NCI-H82 (cell line): Measurements from ENCODE around the gene PRC1.

Experiments used
- DNase-seq: peaks from one replicate; lab custom pipeline; 2025; lab: John Stamatoyannopoulos, UW

The PRC1 gene

DNA sequence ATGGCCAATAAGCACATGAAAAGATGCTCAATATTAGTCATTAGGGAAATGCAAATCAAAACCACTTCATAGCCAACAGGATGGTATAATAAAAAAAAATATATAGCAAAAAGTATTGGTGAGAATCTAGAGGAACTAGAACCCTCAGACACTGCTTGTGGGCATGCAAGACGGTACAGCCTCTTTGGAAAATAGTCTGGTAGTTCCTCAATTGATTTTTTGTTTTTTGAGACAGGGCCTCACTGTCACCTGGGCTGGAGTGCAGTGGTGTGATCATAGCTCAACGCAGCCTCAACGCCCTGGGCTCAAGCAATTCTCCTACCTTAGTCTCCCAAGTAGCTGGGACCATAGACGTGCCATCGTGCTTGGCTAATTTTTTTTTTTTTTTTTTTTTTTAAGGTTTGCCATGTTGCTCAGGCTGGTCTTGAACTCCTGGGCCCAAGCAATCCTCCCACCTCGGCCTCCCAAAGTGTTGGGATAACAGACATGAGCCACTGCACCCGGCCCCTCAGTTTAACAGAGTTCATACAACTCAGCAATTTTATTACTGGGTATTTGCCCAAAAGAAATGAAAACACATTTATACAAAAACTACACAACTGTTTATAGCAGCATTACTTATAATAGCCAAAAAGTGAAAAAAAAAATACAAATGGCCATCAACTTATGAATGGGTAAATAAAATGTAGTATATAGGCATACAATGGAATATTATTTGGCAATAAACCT lies 5.1 kb downstream of the PRC1 start:
- no peak for DNase-seq

DNA sequence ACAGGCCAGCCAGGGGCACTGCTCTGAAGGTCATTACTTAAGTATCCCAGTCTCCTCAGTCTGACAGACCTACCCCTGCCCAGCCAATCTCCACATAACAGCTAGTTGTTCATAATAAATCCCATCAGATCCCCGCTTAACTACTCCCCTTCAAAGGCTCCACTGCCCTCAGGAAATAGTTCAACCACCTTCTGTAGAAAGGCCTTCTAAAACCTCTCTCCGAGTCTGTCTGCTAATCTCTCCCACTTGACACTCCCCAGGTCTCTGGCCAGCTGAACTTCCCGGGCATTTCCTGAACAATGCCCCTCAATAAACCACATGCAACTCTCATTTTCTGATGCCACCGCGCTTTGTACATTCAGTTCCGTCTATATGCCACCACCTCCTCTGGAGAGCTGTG lies 6.0 kb downstream of the PRC1 start:
- peak; percentile 69 for DNase-seq

DNA sequence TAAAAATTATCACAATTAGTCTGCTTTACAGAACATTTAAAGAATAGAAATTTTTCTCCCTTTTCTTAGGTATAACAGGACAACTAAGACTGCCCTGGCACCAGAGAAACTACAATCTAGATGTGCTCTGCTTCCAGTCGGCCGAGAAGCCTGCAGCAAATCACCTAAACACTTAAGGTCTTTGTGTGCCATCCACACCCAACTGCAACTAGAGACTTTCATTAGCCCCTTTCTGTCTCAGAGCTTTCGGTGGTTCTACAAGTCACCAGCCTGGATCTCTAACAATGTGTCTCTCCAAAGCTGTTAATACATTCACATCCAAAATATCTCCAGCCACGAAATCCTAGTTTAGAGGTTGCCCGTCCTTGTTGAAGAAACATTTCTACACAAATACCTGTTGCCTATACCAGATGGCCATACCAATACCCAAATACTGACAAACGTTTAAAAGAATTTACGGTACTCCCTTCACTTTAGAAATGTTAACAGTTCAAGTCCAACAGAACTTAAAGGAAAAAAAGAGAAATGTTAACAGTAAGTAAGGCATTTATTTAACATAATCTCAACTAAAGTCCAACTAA lies 6.7 kb downstream of the PRC1 start:
- DNase-seq: no peak

GRCh38 chr15:90986790-90987507 lies 7.4 kb downstream of the PRC1 start:
- DNase-seq: no peak

- no peak for DNase-seq
These were observed 12.2 kb downstream of the PRC1 start for GRCh38 chr15:90982135-90982534.

GRCh38 chr15:90981681-90982080 lies 12.7 kb downstream of the PRC1 start:
- no peak for DNase-seq

DNA sequence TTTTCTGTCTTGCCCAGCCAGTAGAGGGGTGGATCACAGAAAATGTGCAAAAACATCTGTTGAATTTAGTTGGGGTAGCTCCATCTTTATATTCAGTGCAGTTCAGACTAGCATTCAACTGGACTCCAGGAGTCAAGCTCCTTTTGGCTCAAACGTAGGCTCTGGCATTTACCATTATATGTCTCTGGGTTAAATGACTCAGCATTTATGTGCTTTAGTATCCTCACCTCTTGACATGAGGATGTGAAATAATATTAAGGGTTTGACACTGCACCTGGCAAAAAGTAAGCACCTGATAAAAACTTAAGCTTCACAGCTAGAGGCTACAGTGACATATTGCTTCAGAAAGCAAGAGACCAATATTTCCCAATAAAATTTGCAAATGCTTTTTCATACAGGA lies 14.8 kb downstream of the PRC1 start:
- no peak for DNase-seq

DNA sequence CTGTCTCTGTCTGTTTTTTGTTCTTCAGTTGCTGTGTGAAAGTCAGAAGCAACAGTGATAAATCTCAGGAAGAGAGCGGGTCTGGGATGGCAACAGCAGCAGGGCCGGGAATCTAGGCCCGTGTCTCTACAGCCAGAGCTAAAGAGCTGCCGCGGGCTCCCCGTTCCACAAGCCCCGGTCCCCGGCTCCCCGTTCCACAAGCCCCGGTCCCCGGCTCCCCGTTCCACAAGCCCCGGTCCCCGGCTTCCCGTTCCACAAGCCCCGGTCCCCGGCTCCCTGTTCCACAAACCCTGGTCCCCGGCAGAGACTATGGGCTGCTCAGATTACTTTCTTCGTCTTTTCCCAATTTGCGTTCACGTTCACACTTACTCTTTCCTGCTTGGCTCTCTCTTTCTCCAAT lies 20.1 kb downstream of the PRC1 start:
- no peak for DNase-seq

DNA sequence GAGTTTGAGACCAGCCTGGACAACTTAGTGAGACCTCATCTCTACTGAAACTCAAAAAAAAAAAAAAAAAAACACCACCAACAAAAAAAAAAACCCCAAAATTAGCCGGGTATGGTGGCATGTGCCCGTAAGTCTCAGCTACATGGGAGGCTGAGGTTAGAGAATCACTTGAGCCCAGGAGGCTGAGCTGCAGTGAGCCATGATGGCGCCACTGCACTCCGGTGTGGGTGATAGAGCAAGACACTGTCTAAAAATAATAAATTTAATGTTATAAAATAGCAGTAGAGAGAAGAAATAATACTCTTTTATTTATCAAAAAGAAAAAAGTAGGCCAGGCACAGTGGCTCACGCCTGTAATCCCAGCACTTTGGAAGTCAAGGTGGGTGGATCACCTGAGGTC lies 22.2 kb downstream of the PRC1 start:
- DNase-seq: no peak

- DNase-seq: no peak
These were observed 24.1 kb downstream of the PRC1 start for GRCh38 chr15:90970274-90970673.

GRCh38 chr15:90968434-90968833 lies 25.9 kb downstream of the PRC1 start:
- no peak for DNase-seq

DNA sequence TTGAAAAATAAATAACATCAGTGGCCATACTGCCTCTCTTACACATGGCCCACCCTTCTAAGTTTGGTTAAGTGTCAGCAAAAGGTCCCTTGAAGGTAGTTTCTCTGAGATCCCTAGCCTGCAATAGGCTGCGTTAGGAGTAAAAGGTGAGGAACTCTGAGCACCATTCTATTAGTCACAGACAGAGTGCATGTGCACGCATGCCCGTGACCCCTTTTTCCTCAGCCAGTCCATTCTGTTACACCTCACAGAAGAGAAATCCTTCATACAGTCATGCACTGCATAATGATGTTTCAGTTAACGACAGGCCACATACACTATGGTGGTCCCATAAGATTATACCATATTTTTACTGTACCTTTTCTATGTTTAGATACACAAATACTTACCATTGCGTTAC lies 27.1 kb downstream of the PRC1 start:
- no peak for DNase-seq

- DNase-seq: no peak
These were observed 28.1 kb downstream of the PRC1 start for GRCh38 chr15:90966262-90966661.

- no peak for DNase-seq
These were observed 32.3 kb downstream of the PRC1 start for GRCh38 chr15:90962021-90962420.

GRCh38 chr15:90960298-90961091 lies 33.8 kb downstream of the PRC1 start:
- DNase-seq: no peak

DNA sequence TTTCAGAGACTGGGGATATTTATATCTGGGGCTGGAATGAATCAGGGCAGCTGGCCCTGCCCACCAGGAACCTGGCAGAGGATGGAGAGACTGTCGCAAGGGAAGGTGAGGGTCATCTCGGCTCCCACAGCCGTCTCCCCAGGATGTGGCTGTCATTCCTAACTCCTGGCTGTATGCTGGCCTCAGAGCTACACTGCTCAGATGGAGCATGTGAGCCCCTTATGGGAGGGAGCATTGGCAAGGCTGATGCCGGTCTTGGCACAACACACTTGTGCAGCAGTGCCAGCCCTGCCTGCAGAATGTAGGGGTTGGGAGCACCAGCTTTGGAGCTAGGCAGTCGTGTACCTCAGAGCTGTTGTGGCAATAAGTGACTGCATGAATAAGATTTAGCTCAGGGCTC lies 34.4 kb downstream of the PRC1 start:
- DNase-seq: no peak

DNA sequence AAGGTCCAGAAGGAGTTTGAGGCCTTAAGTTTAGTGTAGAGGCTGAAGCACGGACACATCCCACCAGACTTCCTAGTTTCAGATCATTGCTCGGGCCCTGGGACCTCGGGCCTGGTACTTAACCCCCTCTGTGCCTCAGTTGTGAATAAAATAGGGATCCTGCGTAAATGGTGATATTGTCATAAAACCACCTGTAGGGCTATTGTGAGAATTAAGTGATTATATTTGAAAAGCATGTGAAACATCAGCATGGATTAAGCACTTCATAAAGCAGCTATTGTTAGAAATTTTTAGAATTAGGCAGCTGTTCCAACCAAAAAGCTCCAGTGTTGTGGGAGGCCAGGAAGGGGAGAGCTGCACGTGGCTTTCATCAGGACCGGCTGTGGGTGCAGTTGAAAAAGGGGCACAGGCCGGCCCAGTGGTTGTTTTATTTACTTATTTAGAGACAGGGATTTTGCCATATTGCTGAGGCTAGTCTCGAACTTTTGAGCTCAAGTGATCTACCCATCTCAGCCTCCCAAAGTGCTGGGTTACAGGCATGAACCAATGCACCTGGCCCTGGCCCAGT lies 35.2 kb downstream of the PRC1 start:
- no peak for DNase-seq

- no peak for DNase-seq
These were observed 36.5 kb downstream of the PRC1 start for GRCh38 chr15:90957791-90958190.

- no peak for DNase-seq
These were observed 37.1 kb downstream of the PRC1 start for GRCh38 chr15:90957031-90957790.

DNA sequence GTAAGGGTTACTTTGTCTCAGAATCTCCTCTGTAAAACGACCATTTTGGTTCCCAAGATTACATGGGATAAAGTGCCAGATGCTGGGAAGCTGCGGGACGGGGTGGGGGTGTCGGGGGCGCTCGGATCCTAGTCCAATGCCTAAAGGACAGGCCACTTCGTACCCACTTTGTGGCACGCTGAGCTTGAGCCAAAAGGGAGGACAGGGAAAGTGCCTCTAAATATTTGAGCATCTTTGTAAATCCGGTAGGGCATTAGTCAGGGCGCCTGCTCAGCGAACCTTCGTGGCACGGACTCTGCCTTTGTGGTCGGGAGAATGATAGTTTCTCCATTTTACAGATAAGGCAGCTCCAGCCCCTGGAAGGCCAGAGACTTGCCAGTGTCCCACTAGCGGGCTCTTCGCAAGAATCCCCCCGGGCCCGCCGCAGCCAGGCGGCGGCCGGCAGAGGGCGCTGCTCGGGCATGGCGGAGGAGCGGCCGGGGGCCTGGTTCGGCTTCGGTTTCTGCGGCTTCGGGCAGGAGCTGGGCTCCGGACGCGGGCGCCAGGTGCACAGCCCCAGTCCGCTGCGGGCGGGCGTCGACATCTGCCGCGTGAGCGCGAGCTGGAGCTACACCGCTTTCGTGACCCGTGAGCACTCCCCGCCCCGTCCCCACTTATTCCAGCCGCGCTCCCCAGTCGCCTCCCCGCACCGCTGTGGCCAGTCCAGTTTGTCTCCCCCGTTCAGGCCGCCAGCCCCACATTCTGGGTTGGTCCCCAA lies 37.9 kb downstream of the PRC1 start:
- peak; percentile 64 for DNase-seq
